ENCODE measurements around the gene FGF8.

- TF ChIP-seq CTCF (conservative IDR thresholded peaks at IDR 0.05 in 1 of 2, IDR thresholded peaks at IDR 0.05 in 1 of 2; ENCODE audit: low read depth in 1 of 2, low read length in 2 of 2) (no peak), EZH2 (IDR thresholded peaks at IDR 0.05; ENCODE audit: low read length, missing control alignments) (no peak)
These were observed 9.9 kb upstream of the FGF8 start for GRCh38 chr10:101785801-101786200.

All from fibroblast of lung (primary cell).